C4-2B (cell line): ENCODE results near the gene WWOX.

Experiments used
- H3K27ac ChIP-seq: fragments of 450-650 bp; 2 replicates; pipeline ENCODE4 v1.5.1; 2017
- ZFX ChIP-seq: fragments of 450-650 bp; IDR thresholded peaks from 2 replicates; pipeline ENCODE4 v1.6.1; 2017
- TF ChIP-seq, protein P1 (sequence below): fragments of 450-650 bp; conservative IDR thresholded peaks from 2 replicates; pipeline ENCODE4 v1.5.1; 2017; ENCODE audit warnings: mild to moderate bottlenecking

The WWOX gene

DNA sequence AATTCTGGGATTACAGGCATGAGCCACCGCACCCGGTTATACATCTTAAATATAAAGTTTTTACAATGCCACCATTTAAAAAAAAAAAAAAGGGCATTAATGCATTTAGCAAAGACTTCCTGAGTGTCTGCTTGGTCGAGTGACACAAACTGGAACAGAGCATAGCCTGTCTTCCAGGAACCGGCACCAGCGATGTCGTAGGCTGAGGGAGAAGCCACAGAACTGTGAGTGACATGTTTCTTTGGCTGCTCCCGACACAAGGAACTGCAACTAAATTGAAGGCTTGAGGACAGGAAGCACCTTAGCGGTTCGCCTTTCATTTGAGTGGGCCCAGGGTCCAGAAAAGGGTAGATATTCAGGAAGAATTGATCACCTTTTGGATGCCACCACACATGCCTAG is 783.3 kb downstream of the WWOX start:
- no peak overlapping the region for H3K27ac ChIP-seq
- TF ChIP-seq, protein P1, sequence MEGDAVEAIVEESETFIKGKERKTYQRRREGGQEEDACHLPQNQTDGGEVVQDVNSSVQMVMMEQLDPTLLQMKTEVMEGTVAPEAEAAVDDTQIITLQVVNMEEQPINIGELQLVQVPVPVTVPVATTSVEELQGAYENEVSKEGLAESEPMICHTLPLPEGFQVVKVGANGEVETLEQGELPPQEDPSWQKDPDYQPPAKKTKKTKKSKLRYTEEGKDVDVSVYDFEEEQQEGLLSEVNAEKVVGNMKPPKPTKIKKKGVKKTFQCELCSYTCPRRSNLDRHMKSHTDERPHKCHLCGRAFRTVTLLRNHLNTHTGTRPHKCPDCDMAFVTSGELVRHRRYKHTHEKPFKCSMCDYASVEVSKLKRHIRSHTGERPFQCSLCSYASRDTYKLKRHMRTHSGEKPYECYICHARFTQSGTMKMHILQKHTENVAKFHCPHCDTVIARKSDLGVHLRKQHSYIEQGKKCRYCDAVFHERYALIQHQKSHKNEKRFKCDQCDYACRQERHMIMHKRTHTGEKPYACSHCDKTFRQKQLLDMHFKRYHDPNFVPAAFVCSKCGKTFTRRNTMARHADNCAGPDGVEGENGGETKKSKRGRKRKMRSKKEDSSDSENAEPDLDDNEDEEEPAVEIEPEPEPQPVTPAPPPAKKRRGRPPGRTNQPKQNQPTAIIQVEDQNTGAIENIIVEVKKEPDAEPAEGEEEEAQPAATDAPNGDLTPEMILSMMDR: no peak

DNA sequence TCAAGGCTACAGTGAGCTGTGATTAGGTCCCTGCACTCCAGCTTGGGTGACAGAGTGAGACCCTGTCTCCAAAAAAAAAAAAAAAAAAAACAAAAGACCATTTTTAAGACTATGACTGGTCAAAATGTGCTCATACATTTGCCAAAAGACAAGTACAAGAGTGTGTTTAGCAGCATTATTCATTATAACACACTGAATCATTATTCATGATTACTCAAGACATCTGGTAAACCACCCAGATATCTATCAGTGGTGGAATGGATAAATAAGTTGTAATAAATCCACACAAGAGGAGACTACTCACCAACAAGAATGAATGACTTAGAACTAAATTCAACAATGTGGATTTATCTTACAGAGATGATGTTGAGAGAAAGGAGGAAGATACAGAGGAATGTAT is 784.8 kb downstream of the WWOX start:
- TF ChIP-seq, protein P1: no peak
- no peak for TF ChIP-seq ZFX
- H3K27ac ChIP-seq: no peak overlapping the region

DNA sequence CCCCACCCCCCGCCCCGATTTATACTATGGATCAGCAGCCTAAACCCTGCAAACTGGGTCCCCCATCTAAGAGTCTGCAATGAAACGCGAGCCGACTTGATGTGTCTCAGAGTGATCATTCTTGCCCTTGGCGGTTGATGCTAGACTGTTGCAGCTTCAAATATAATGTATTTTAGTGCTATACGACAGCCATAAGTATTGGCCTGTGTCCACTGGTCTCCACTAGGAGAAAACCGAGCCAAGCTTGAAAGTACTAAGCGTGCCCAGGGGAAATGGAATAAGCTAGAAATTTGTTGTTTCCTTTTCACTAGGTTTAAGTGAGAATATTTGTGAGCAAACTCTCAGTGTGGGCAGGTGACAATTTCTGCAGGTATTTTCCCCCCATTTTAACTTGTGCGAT is 789.9 kb downstream of the WWOX start:
- TF ChIP-seq, protein P1: no peak
- no peak for TF ChIP-seq ZFX

DNA sequence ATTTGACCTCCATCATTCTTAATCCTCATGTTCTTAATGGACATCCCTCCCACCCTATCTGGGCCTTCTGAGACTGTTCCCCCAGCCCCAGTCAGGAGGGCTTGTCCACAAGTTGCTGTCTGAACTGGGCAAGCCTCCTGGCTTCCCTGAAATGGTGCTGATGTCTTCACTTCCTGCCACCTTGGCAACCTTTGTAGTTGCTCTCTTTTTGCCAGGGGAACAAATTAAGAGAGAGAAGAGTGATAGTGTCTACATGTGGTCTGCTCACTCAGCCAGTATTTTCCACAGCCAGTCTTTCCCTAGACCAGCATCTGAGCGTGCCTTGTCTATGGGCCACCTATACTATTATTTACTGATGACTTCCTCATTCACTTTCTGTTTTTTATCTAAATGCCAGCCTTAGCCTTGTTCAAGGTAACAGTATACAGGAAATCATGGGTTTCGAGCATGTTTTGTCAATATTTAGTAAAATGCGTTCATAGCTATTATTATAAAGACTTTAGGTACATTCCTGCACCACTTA is 791.0 kb downstream of the WWOX start:
- no peak for TF ChIP-seq ZFX
- TF ChIP-seq, protein P1: no peak
- H3K27ac ChIP-seq: no peak overlapping the region

More for the DNA sequence above, 789.9 kb downstream of the WWOX start:
- H3K27ac ChIP-seq: no peak overlapping the region

DNA sequence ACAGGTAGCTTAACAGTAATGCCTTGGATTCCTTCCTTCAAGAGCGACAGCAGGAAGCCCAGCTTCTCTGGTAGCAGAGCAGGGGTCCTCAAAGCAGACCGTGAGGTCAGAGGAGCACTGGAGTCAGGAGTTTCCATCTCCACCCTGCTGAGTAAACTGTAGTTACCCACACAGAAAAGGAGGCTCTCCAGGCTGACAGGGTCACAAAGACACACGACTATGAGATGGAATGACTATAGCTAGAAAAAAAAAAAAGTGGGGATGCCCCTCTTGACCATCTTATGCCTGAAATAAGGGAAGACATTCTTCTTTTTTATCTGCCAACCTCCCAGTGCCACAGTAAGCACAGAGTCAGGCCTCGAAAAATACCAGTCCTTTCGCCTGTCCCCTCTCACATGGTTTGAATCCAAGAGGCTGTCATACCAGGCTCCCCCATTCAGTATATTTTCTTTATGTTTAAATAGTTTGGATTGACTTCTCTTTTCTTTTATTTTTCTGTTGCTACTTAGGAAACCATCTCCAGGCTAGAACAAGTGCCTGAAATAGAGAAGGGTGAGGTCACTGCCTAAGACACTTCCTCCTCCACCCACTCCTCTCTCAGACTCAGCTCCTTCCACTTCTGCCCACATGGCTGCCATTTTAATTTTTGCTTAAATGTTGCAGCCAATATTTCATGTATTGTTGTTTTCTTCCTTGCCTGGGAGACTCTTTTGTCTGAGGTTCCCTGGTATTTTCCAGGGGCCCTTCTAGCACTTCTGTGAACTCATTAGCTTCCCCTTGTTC is 793.7 kb downstream of the WWOX start:
- no peak overlapping the region for H3K27ac ChIP-seq
- TF ChIP-seq ZFX: no peak
- TF ChIP-seq, protein P1: no peak

DNA sequence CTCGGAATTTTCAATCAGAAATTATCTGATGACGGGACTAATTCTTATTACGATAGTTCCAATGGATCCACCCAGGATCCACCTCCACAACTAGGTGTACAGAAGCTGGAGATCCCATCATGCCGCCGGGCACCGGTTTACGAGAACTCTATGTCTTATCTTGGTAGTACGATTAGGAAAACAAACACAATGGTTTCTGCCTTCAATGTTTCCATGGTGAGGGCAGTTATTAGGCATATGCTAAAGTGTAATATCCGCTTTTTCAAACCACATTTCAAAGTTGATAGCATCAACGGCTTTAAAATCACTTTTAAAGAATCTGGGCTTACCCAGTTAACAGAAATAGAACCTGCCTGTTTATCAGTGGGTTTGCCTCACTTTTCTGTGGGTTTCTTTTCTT is 795.4 kb downstream of the WWOX start:
- TF ChIP-seq, protein P1: no peak
- no peak for TF ChIP-seq ZFX
- no peak overlapping the region for H3K27ac ChIP-seq

DNA sequence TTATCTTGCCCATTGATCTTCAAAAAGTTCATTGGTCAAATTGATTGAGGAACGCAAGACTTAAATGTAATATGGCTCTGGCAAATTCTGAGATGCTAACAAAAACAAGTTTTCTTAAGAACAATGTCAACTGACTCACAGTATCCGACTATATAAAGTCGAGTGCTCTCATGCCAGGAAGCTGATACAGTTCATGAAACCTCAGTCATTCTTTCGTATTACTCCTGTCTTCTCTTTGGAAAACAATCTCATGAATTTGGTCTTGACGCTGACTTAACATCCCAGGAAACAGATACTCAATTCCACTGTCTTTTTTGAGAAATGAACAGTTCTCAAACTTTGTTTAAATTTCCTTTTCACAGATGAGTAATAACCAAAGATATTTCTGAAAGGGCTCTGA is 796.2 kb downstream of the WWOX start:
- TF ChIP-seq, protein P1: no peak
- TF ChIP-seq ZFX: no peak
- no peak overlapping the region for H3K27ac ChIP-seq
